Astrocyte (in vitro differentiated cells and primary cell): ENCODE results near the gene DNER.

ENCODE experiments used
- CTCF ChIP-seq: IDR thresholded peaks from 2 replicates; pipeline ENCODE4 v1.5.1; 2011; ENCODE audit warnings: low read depth, mild to moderate bottlenecking, inconsistent platforms, low read length, moderate library complexity; ENCODE audit not compliant: insufficient read depth
- EZH2 ChIP-seq: IDR thresholded peaks from 2 replicates; pipeline ENCODE4 v1.6.1; 2012; ENCODE audit warnings: mild to moderate bottlenecking, low read length, inconsistent platforms; ENCODE audit not compliant: insufficient read depth

- TF ChIP-seq CTCF, result no peak
- no peak for TF ChIP-seq EZH2
These were observed 351.1 kb downstream of the DNER start for GRCh38 chr2:229363185-229363814.
